MM.1S (cell line): ENCODE results near the gene LHPP.

Experiments
- CTCF ChIP-seq: fragments of 300-600 bp; sonication (generic); IDR thresholded peaks from 2 replicates; pipeline ENCODE4 v1.5.1; 2016; ENCODE audit warnings: antibody characterized with exemption, low read length, mixed read lengths
- EZH2 ChIP-seq: fragments of 300-600 bp; sonication (generic); optimal IDR thresholded peaks from 2 replicates; pipeline ENCODE3; 2017; ENCODE audit warnings: low read depth, mild to moderate bottlenecking, antibody characterized with exemption, low read length, mixed read lengths
- EZH2phosphoT487 ChIP-seq: fragments of 300-600 bp; sonication (generic); IDR thresholded peaks from 2 replicates; pipeline ENCODE4 v1.6.1; 2018; ENCODE audit warnings: antibody characterized with exemption, low read length

- TF ChIP-seq EZH2 (no peak), CTCF (no peak), EZH2phosphoT487 (no peak)
These were observed 11.4 kb upstream of the LHPP start, which contains the start of gene NKX1-2 for GRCh38 chr10:124450012-124450782.
